ENCODE results near the gene BRD3. TPM values are rescaled to one million over a fixed set of nuclear protein-coding genes. Genes with fewer than 3 reads are reported as not detected.

The BRD3 gene
- total RNA-seq, 1 experiment from 2014 or later: 47.3 TPM

- CTCF ChIA-PET: no interaction called here
- TF ChIP-seq CTCF (conservative IDR thresholded peaks at IDR 0.05) (no peak), EZH2 (IDR thresholded peaks at IDR 0.05; ENCODE audit: low read depth) (no peak)
Observed at GRCh38 chr9:134052491-134052890, 15.3 kb downstream of the BRD3 start.

GRCh38 chr9:134051319-134051718, 16.5 kb downstream of the BRD3 start:
- POLR2A ChIA-PET (ENCODE audit: unreplicated experiment): no interaction called here

More at GRCh38 chr9:134052491-134052890, 15.3 kb downstream of the BRD3 start:
- Histone ChIP-seq H3K27me3 (ENCODE audit: insufficient read depth, low read depth) (no peaks in the 10 kb centered on the region), H3K4me1 (replicated peaks; ENCODE audit: insufficient read depth) (peaks cover 18% of the 10 kb centered on the region), H3K79me2 (ENCODE audit: low read depth) (peaks cover 21% of the 10 kb centered on the region; the same call in 1 of the 2 replicates), H3K36me3 (ENCODE audit: low read depth) (no peaks in the 10 kb centered on the region), H4K20me1 (ENCODE audit: insufficient read depth) (peaks cover 48% of the 10 kb centered on the region), H3K4me2 (no peak overlapping the region), H3K27ac (no peak overlapping the region), H3K9me3 (ENCODE audit: insufficient read depth, low read depth) (no peaks in the 10 kb centered on the region), H2AFZ (no peak overlapping the region), H3K4me3 (no peak overlapping the region), H3F3A (ENCODE audit: insufficient read depth, low read depth) (no peaks in the 10 kb centered on the region), H3K9me2 (ENCODE audit: insufficient read depth) (no peaks in the 10 kb centered on the region)
- no peak for DNase-seq
- no TSS peak for BruUV-seq (replicated peaks)
- POLR2A ChIA-PET (ENCODE audit: unreplicated experiment): no interaction called here
- intact Hi-C loops (cut with micrococcal nuclease; ENCODE audit: unreplicated experiment): no loop called here

GRCh38 chr9:134050726-134051125, 17.1 kb downstream of the BRD3 start:
- POLR2A ChIA-PET (ENCODE audit: unreplicated experiment): no interaction called here
- Histone ChIP-seq H3K27me3 (ENCODE audit: insufficient read depth, low read depth) (no peaks in the 10 kb centered on the region), H4K20me1 (ENCODE audit: insufficient read depth) (peaks cover 32% of the 10 kb centered on the region), H3K9me2 (ENCODE audit: insufficient read depth) (no peaks in the 10 kb centered on the region), H3K4me3 (no peak overlapping the region), H2AFZ (no peak overlapping the region), H3K9me3 (ENCODE audit: insufficient read depth, low read depth) (no peaks in the 10 kb centered on the region), H3K79me2 (ENCODE audit: low read depth) (0 out of 2 replicates have a peak, but pooled peaks cover 12% of the 10 kb centered on the region), H3K4me1 (replicated peaks; ENCODE audit: insufficient read depth) (peaks cover 1% of the 10 kb centered on the region), H3K4me2 (no peak overlapping the region), H3K36me3 (ENCODE audit: low read depth) (no peaks in the 10 kb centered on the region), H3K27ac (no peak overlapping the region), H3F3A (ENCODE audit: insufficient read depth, low read depth) (no peaks in the 10 kb centered on the region)
- no peak for TF ChIP-seq CTCF (conservative IDR thresholded peaks at IDR 0.05)
- TF ChIP-seq EZH2 (IDR thresholded peaks at IDR 0.05; ENCODE audit: low read depth): no peak
- DNase-seq: no peak
- CTCF ChIA-PET: no interaction called here
- intact Hi-C loops (cut with micrococcal nuclease; ENCODE audit: unreplicated experiment): no loop called here
- BruUV-seq (replicated peaks): no TSS peak

More at GRCh38 chr9:134051319-134051718, 16.5 kb downstream of the BRD3 start:
- no peaks in the 10 kb centered on the region for H3K9me3 ChIP-seq (ENCODE audit: insufficient read depth, low read depth)
- no peaks in the 10 kb centered on the region for H3F3A ChIP-seq (ENCODE audit: insufficient read depth, low read depth)
- CTCF ChIA-PET: no interaction called here
- no peak overlapping the region for H3K4me3 ChIP-seq
- H3K4me1 ChIP-seq (replicated peaks; ENCODE audit: insufficient read depth): peaks cover 7% of the 10 kb centered on the region
- TF ChIP-seq EZH2 (IDR thresholded peaks at IDR 0.05; ENCODE audit: low read depth) (no peak), CTCF (conservative IDR thresholded peaks at IDR 0.05) (no peak)
- no peak overlapping the region for H3K4me2 ChIP-seq
- H3K36me3 ChIP-seq (ENCODE audit: low read depth): no peaks in the 10 kb centered on the region
- no peak overlapping the region for H2AFZ ChIP-seq
- peaks cover 12% of the 10 kb centered on the region; the same call in 1 of the 2 replicates for H3K79me2 ChIP-seq (ENCODE audit: low read depth)
- no peaks in the 10 kb centered on the region for H3K9me2 ChIP-seq (ENCODE audit: insufficient read depth)
- H3K27me3 ChIP-seq (ENCODE audit: insufficient read depth, low read depth): no peaks in the 10 kb centered on the region
- H3K27ac ChIP-seq: no peak overlapping the region
- BruUV-seq (replicated peaks): no TSS peak
- DNase-seq: no peak
- intact Hi-C loops (cut with micrococcal nuclease; ENCODE audit: unreplicated experiment): no loop called here
- peaks cover 38% of the 10 kb centered on the region for H4K20me1 ChIP-seq (ENCODE audit: insufficient read depth)
